ENCODE data around the gene GNA12.

The GNA12 gene

DNA sequence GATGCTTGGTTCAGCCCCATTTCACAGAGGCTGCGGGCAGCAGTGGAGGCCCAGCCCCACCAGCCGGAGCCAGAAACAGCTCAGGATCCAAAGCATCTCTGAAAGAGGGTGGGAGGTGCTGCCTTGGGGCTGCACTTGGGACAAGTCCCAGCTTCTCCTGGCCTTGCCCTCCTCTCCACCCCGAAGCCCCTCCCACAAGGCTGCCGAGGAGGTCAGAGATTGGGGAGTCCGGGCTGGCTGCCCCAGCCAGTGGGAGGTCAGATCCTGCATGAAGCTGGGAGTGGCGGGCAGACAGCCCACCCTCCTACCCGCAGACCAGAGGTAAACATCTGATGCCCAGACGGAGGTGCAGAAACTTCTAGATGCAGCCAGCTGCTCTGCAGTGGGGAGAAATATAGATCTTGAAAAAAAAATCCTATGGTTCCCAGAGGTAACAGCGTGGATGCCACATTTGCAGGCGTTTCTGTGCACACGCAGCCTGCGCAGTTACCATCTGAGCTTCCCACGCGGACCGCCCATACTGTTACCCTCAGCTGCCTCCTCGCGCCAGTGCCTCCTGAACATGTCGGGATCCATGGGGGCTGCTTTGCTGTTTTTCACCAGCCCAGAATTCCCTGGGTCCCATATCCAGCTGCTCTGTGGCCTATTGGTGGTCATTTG is 36.9 kb upstream of the GNA12 start:
- FAIRE-seq = no peak
- no peak for DNase-seq (ENCODE audit: insufficient read length, low spot score)
- no peak for TF ChIP-seq POLR2A (IDR thresholded peaks at IDR 0.05; ENCODE audit: low read depth, low read length)
- TF ChIP-seq PAX5 (IDR thresholded peaks at IDR 0.05; ENCODE audit: insufficient read depth, low read length, severe bottlenecking) = no peak
- no peak for TF ChIP-seq SPI1 (IDR thresholded peaks at IDR 0.05; ENCODE audit: low read depth, low read length)
- TF ChIP-seq TAF1 (IDR thresholded peaks at IDR 0.05; ENCODE audit: low read depth, low read length) = no peak
- no peak for TF ChIP-seq POLR2AphosphoS5 (IDR thresholded peaks at IDR 0.05; ENCODE audit: low read depth, low read length)
- TF ChIP-seq POU2F2 (IDR thresholded peaks at IDR 0.05; ENCODE audit: low read depth, low read length) = no peak

GRCh38 chr7:2880051-2880450 is 35.9 kb upstream of the GNA12 start:
- FAIRE-seq = no peak
- no peak for DNase-seq (ENCODE audit: insufficient read length, low spot score)
- no peak for TF ChIP-seq PAX5 (IDR thresholded peaks at IDR 0.05; ENCODE audit: insufficient read depth, low read length, severe bottlenecking)
- no peak for TF ChIP-seq POLR2A (IDR thresholded peaks at IDR 0.05; ENCODE audit: low read depth, low read length)
- no peak for TF ChIP-seq TAF1 (IDR thresholded peaks at IDR 0.05; ENCODE audit: low read depth, low read length)
- no peak for TF ChIP-seq SPI1 (IDR thresholded peaks at IDR 0.05; ENCODE audit: low read depth, low read length)
- TF ChIP-seq POU2F2 (IDR thresholded peaks at IDR 0.05; ENCODE audit: low read depth, low read length) = no peak
- no peak for TF ChIP-seq POLR2AphosphoS5 (IDR thresholded peaks at IDR 0.05; ENCODE audit: low read depth, low read length)

DNA sequence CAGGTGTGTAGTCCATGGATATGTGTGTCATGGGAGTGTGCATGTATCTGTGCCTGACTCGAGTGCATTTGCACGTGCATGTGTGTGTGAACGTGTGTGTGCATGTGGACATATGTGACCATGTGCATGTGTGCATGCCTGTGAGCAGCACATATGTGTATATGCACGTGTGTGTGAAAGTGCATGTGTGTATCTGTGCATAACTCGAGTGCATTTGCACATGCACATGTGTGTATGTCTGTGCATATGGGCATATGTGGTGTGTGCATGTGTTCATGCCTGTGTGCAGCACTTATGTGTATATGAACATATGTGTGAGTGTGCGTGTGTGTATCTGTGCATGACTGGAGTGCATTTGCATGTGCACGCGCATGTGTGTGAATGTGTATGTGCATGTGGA is 35.2 kb upstream of the GNA12 start:
- DNase-seq (ENCODE audit: insufficient read length, low spot score) = no peak
- peak; percentile 94 for FAIRE-seq
- no peak for TF ChIP-seq TAF1 (IDR thresholded peaks at IDR 0.05; ENCODE audit: low read depth, low read length)
- no peak for TF ChIP-seq POLR2A (IDR thresholded peaks at IDR 0.05; ENCODE audit: low read depth, low read length)
- no peak for TF ChIP-seq POLR2AphosphoS5 (IDR thresholded peaks at IDR 0.05; ENCODE audit: low read depth, low read length)
- TF ChIP-seq POU2F2 (IDR thresholded peaks at IDR 0.05; ENCODE audit: low read depth, low read length) = no peak
- no peak for TF ChIP-seq PAX5 (IDR thresholded peaks at IDR 0.05; ENCODE audit: insufficient read depth, low read length, severe bottlenecking)
- TF ChIP-seq SPI1 (IDR thresholded peaks at IDR 0.05; ENCODE audit: low read depth, low read length) = no peak

DNA sequence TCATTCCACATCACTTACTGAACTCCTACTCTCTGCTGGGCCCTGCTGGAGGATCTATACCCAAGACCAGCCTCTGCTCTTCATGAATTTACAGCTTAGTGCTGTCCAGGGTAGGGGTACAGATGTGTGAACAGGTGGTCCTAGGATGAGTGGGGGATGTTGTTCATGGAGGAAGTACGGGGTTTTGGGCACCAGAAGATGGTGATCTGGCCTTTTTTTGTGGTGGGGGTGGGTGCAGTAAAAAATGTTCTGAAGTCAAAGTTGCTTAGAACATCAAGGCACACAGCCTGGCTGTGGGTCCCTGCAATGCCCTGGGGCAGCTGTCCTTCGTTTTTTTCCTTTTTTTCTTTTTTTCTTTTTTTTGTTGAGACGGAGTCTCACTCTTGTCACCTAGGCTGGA is 34.2 kb upstream of the GNA12 start:
- DNase-seq (ENCODE audit: insufficient read length, low spot score) (no peak), FAIRE-seq (no peak)
- TF ChIP-seq POLR2AphosphoS5 (IDR thresholded peaks at IDR 0.05; ENCODE audit: low read depth, low read length) = no peak
- TF ChIP-seq PAX5 (IDR thresholded peaks at IDR 0.05; ENCODE audit: insufficient read depth, low read length, severe bottlenecking) = no peak
- no peak for TF ChIP-seq POLR2A (IDR thresholded peaks at IDR 0.05; ENCODE audit: low read depth, low read length)
- TF ChIP-seq TAF1 (IDR thresholded peaks at IDR 0.05; ENCODE audit: low read depth, low read length) = no peak
- no peak for TF ChIP-seq SPI1 (IDR thresholded peaks at IDR 0.05; ENCODE audit: low read depth, low read length)
- no peak for TF ChIP-seq POU2F2 (IDR thresholded peaks at IDR 0.05; ENCODE audit: low read depth, low read length)

GRCh38 chr7:2876031-2876731 is 32.1 kb upstream of the GNA12 start:
- DNase-seq (ENCODE audit: insufficient read length, low spot score) = no peak
- TF ChIP-seq POLR2AphosphoS5 (IDR thresholded peaks at IDR 0.05; ENCODE audit: low read depth, low read length) (no peak), PAX5 (IDR thresholded peaks at IDR 0.05; ENCODE audit: insufficient read depth, low read length, severe bottlenecking) (no peak), POU2F2 (IDR thresholded peaks at IDR 0.05; ENCODE audit: low read depth, low read length) (no peak), SPI1 (IDR thresholded peaks at IDR 0.05; ENCODE audit: low read depth, low read length) (no peak), TAF1 (IDR thresholded peaks at IDR 0.05; ENCODE audit: low read depth, low read length) (no peak)
- FAIRE-seq = no peak

- DNase-seq (ENCODE audit: insufficient read length, low spot score) (no peak), FAIRE-seq (peak; percentile 52)
- peak; percentile 96 for TF ChIP-seq POLR2A (IDR thresholded peaks at IDR 0.05; ENCODE audit: low read depth, low read length)
- TF ChIP-seq TAF1 (IDR thresholded peaks at IDR 0.05; ENCODE audit: low read depth, low read length) = no peak
- no peak for TF ChIP-seq PAX5 (IDR thresholded peaks at IDR 0.05; ENCODE audit: insufficient read depth, low read length, severe bottlenecking)
- peak; percentile 96 for TF ChIP-seq POLR2AphosphoS5 (IDR thresholded peaks at IDR 0.05; ENCODE audit: low read depth, low read length)
- TF ChIP-seq POU2F2 (IDR thresholded peaks at IDR 0.05; ENCODE audit: low read depth, low read length) = peak; percentile 87; the same call in 1 of the 2 replicates
- no peak for TF ChIP-seq SPI1 (IDR thresholded peaks at IDR 0.05; ENCODE audit: low read depth, low read length)
Measured at GRCh38 chr7:2873686-2874551, 29.8 kb upstream of the GNA12 start.

GRCh38 chr7:2873146-2873545 is 29.0 kb upstream of the GNA12 start:
- TF ChIP-seq TAF1 (IDR thresholded peaks at IDR 0.05; ENCODE audit: low read depth, low read length) (no peak), PAX5 (IDR thresholded peaks at IDR 0.05; ENCODE audit: insufficient read depth, low read length, severe bottlenecking) (no peak), POLR2AphosphoS5 (IDR thresholded peaks at IDR 0.05; ENCODE audit: low read depth, low read length) (no peak), SPI1 (IDR thresholded peaks at IDR 0.05; ENCODE audit: low read depth, low read length) (no peak), POLR2A (IDR thresholded peaks at IDR 0.05; ENCODE audit: low read depth, low read length) (no peak), POU2F2 (IDR thresholded peaks at IDR 0.05; ENCODE audit: low read depth, low read length) (no peak)
- DNase-seq (ENCODE audit: insufficient read length, low spot score) (no peak), FAIRE-seq (no peak)

DNA sequence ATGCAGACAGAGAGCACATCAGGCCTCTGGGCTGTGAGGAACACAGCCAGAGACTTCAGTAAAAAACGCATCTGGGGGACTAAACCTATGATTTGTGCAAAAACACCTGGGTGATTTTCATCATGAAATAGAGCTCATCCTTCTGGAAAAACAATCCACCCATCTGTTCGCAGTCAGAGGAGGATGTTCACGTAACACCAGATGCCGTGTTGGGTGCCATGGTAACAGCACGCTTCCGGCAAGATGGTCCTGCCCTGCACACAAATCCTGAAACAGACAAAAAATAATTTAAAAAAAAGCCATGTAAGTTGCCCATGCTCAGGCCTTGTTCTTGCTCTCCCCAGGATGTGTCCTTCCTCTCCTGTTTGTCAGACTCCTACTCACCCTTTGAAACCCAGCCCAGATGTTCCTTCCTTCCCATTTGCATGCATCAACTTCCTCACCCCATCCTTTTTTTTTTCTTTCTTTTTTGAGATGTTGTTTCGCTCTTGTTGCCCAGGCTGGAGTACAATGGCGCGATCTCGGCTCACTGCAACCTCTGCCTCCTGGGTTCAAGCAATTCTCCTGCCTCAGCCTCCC is 28.3 kb upstream of the GNA12 start:
- no peak for TF ChIP-seq POLR2AphosphoS5 (IDR thresholded peaks at IDR 0.05; ENCODE audit: low read depth, low read length)
- TF ChIP-seq POU2F2 (IDR thresholded peaks at IDR 0.05; ENCODE audit: low read depth, low read length) = no peak
- no peak for TF ChIP-seq SPI1 (IDR thresholded peaks at IDR 0.05; ENCODE audit: low read depth, low read length)
- TF ChIP-seq PAX5 (IDR thresholded peaks at IDR 0.05; ENCODE audit: insufficient read depth, low read length, severe bottlenecking) = no peak
- no peak for TF ChIP-seq POLR2A (IDR thresholded peaks at IDR 0.05; ENCODE audit: low read depth, low read length)
- TF ChIP-seq TAF1 (IDR thresholded peaks at IDR 0.05; ENCODE audit: low read depth, low read length) = no peak
- no peak for FAIRE-seq
- DNase-seq (ENCODE audit: insufficient read length, low spot score) = no peak

Data from GM12891 (cell line).